Activated CD4-positive, alpha-beta T cell treated with anti-CD3 and anti-CD28 coated beads, Interleukin-2, amount 50 U/mL, for 4 hours (primary cell): ENCODE data around the gene TSHZ2.
"Not testable (repeated sequence)": the region's sequence is repeated elsewhere in the genome, so short reads cannot be mapped to it uniquely, and the experiment has no call there.

Experiments used
- DNase-seq, 2 experiments: peaks; one replicate each; pipeline ENCODE4 v3.0.0-alpha.2; 2020

TSHZ2 gene

GRCh38 chr20:52965380-52965779 is 6.8 kb upstream of the TSHZ2 start:
- no peak for DNase-seq

GRCh38 chr20:52965819-52966218 is 6.3 kb upstream of the TSHZ2 start:
- DNase-seq = no peak

- not testable (repeated sequence) for DNase-seq
These were observed 5.6 kb upstream of the TSHZ2 start for GRCh38 chr20:52966543-52966942.

GRCh38 chr20:52971498-52972189 is 514 bp upstream of the TSHZ2 start:
- DNase-seq = no peak

GRCh38 chr20:52972965-52973819 is 1.0 kb downstream of the TSHZ2 start:
- peak; percentile 43 to 45 for DNase-seq

- DNase-seq = peak; percentile 43 to 49
These were observed 2.0 kb downstream of the TSHZ2 start for GRCh38 chr20:52974179-52974594.

GRCh38 chr20:52975029-52975732 is 3.0 kb downstream of the TSHZ2 start:
- DNase-seq = peak; percentile 55 to 70

GRCh38 chr20:52975803-52976531 is 3.8 kb downstream of the TSHZ2 start:
- no peak for DNase-seq

GRCh38 chr20:52978851-52979250 is 6.7 kb downstream of the TSHZ2 start:
- DNase-seq = no peak

- DNase-seq = no peak
These were observed 8.9 kb downstream of the TSHZ2 start for GRCh38 chr20:52981051-52981450.

GRCh38 chr20:52983726-52984450 is 11.7 kb downstream of the TSHZ2 start:
- no peak for DNase-seq

- no peak for DNase-seq
These were observed 12.3 kb downstream of the TSHZ2 start for GRCh38 chr20:52984451-52984810.

- no peak for DNase-seq
These were observed 13.5 kb downstream of the TSHZ2 start for GRCh38 chr20:52985687-52986086.

GRCh38 chr20:52987295-52987694 is 15.1 kb downstream of the TSHZ2 start:
- no peak for DNase-seq

- no peak for DNase-seq
These were observed 19.7 kb downstream of the TSHZ2 start for GRCh38 chr20:52991830-52992229.

GRCh38 chr20:52992632-52993031 is 20.5 kb downstream of the TSHZ2 start:
- DNase-seq = no peak

- DNase-seq = no peak
These were observed 20.9 kb downstream of the TSHZ2 start for GRCh38 chr20:52993076-52993475.

GRCh38 chr20:52994184-52994970 is 22.2 kb downstream of the TSHZ2 start:
- no peak for DNase-seq

GRCh38 chr20:52996130-52996529 is 24.0 kb downstream of the TSHZ2 start:
- DNase-seq = no peak

GRCh38 chr20:52996658-52997057 is 24.5 kb downstream of the TSHZ2 start:
- DNase-seq = no peak

- no peak for DNase-seq
These were observed 26.1 kb downstream of the TSHZ2 start for GRCh38 chr20:52998268-52998667.
